GM13976 (cell line): ENCODE data around the gene UIMC1.

Experiments used
- DNase-seq: peaks from one replicate; pipeline ENCODE4 v3.0.0; 2012; ENCODE audit warnings: low spot score
- in situ Hi-C: fragments of 300-500 bp; cut with MboI; formaldehyde crosslinking; loops from one replicate; pipeline ENCODE4 v1.12.0; 2022; ENCODE audit warnings: low sequenced_read_pairs, mixed read lengths, inconsistent platforms; ENCODE audit not compliant: unreplicated experiment
- TF ChIP-seq, protein P1 (sequence below): IDR thresholded peaks from 2 replicates; pipeline ENCODE4 v1.5.1; 2012; ENCODE audit warnings: borderline replicate concordance, mild to moderate bottlenecking; ENCODE audit not compliant: insufficient read depth; ENCODE audit errors: extremely low read depth, missing control alignments, control extremely low read depth

UIMC1 gene

DNA sequence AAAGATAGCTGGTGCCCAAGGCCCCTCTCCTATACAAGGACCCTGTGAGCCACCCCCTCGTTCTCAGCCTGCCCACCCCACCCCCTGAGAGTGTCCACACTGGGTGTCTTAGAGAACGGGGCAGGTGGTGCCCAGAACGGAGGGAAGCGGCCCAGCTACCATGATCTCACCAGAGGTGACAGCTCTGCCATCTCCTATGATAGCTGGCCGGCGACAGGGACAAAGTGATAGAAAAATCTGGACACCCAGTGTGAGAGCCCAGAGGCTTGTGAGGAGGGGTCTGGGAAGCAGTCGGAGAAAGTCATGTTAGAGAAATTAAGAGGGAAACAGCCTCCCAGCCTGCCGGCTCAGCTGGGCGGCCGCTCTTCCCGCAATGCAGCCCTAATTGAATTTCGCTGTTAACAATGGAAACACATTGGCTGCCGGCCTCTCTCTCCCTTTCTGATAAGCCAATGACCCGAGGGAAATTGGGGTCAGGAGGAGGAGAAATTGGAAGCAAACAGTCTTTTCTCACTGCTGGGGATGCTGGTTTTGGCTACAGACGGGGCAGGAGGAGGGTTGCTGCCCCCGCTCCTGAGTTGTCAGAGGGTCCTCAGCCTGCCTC is 139.8 kb downstream of the UIMC1 start:
- in situ Hi-C loops = no loop called here
- TF ChIP-seq, protein P1, sequence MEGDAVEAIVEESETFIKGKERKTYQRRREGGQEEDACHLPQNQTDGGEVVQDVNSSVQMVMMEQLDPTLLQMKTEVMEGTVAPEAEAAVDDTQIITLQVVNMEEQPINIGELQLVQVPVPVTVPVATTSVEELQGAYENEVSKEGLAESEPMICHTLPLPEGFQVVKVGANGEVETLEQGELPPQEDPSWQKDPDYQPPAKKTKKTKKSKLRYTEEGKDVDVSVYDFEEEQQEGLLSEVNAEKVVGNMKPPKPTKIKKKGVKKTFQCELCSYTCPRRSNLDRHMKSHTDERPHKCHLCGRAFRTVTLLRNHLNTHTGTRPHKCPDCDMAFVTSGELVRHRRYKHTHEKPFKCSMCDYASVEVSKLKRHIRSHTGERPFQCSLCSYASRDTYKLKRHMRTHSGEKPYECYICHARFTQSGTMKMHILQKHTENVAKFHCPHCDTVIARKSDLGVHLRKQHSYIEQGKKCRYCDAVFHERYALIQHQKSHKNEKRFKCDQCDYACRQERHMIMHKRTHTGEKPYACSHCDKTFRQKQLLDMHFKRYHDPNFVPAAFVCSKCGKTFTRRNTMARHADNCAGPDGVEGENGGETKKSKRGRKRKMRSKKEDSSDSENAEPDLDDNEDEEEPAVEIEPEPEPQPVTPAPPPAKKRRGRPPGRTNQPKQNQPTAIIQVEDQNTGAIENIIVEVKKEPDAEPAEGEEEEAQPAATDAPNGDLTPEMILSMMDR = no peak
- no peak for DNase-seq

DNA sequence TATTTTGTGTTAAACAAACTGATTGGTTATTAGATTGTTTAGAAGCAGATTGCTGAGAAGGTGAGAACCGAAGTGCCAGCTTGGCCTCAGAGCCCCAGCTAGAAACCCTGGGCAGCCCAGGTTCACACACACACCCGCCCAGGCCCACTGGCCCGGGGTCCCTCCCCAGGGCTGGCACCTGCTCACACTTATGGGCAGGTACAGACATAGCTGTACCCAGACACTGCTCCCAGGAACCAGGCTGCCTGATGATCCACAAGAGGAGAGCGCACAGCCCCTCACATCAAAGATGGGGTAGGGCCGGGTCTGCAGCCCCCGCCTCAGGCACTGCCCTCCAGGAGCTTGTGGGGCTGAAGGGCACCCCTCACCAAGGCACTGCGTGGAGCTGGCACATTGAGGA is 140.6 kb downstream of the UIMC1 start:
- DNase-seq = no peak
- TF ChIP-seq, protein P1 = no peak
- in situ Hi-C loops = no loop called here

DNA sequence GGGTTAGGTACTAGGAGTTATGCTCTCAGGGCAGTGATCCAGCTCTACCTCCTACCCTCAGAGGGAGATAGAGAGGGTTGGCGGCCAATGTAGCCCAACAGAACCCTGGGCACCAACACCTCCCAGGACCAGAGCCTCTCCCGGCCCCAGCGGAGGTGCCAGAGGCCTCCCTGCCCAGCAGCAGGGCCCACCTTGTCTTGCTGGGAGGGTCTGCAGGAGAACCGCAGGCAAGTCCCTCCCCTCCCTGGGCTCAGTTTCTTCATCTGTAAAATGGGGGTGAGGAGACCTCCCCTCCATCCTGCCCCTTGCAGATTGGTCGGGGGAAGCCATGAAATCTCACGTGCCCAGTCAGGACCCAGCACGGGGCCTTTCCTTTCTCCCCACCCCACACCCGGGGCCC is 141.8 kb downstream of the UIMC1 start:
- TF ChIP-seq, protein P1 = no peak
- in situ Hi-C loops = no loop called here
- no peak for DNase-seq

DNA sequence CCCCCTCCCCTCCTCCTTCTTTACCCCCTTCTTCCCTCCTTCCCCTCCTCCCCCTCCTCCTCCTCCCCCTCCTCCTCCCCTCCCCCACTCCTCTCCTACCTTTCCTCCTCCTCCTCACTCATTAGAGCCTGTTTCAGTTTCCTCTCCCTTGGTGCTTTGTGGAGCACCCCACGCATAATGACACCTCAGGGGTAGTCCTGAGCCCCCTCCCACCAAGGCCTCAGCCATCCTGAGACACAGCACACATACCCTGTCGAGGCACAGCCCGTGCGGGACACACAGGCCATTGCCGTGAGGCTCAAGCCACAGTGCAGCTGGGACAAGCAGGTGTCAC is 142.8 kb downstream of the UIMC1 start:
- in situ Hi-C loops = no loop called here
- TF ChIP-seq, protein P1 = no peak
- DNase-seq = no peak

DNA sequence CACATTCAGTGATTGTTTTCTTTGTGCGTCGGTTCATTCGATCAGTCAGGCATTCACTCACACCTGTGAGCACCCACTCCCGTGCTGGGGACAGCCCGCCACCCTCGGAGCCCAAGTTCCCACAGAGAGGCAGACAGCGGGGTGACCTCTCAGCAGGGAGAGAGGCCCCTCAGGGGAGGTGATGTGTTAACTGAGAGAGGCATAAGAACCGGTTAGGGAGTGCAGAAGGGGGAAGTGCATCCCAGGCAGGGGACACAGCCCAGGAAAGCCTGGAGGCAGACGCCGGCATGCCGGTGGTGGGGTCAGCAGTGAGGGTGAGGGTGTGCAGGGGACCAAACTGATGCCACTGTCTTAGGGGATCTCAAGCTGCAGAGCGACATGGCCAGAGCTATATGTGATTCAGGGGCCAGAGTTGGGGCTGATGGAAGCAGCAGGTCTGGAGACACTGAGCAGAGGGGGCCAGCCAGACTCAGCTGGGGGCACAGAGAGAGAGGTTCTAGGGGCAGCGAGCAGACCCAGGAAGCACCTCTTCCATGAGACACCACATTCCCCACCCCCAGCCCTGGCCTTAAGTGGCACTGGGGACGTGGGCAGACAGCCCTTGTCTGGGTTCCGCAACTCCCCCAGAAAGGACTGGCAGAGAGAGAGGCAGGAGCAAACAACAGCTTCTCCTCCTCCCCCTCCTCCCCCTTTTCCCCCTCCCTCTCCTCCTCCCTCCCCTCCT is 143.4 kb downstream of the UIMC1 start:
- TF ChIP-seq, protein P1 = no peak
- in situ Hi-C loops = no loop called here
- no peak for DNase-seq

DNA sequence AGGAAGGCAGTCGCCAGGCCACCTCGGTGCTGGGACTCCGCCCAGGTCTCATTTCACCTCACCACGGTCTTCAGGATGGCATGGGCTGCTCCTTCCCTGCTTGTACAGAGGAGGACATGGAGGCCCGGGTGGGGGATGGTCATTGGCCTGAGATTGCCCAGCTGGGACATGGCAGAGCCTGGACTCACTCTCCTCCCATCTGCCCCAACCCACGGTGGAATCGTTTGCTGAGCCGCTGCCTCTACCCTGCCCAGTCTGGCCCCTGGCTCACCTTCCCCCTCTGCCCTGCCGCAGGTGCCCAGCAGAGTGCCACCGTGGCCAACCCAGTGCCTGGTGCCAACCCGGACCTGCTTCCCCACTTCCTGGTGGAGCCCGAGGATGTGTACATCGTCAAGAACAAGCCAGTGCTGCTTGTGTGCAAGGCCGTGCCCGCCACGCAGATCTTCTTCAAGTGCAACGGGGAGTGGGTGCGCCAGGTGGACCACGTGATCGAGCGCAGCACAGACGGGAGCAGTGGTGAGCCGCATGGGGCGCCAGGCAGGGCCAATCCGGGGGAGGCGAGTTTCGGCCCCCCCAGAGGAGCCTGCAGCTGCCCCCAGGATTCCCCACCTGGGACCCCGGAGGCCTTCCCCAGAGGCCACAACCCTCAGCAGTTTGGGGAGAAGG is 144.1 kb downstream of the UIMC1 start:
- DNase-seq = no peak
- TF ChIP-seq, protein P1 = no peak
- in situ Hi-C loops = no loop called here

DNA sequence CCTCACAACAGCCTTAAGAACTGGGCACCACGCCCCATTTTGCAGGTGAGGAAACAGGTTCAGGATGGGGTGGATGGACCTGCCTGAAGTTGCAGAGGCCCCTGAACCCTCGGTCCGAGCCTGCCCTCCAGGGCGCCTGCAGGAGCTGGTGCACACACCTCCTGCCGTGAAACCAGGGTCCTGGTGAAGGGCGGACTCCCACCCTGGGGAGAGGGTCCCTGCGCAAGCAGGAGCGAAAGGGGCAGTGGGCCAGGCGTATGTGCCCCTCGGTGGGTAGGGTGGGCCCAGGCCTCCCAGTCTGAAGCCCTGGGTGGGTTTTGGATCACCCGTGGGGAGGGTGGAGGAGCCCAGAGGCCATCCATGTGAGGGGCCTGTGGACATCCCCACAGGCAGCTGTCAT is 145.3 kb downstream of the UIMC1 start:
- in situ Hi-C loops = no loop called here
- TF ChIP-seq, protein P1 = no peak
- no peak for DNase-seq
